Osteoblast (primary cell): ENCODE measurements around the gene HHAT. TPM values are rescaled to one million over a fixed set of nuclear protein-coding genes. Genes with fewer than 3 reads are reported as not detected.

Experiments used
- DNase-seq: peaks from one replicate; pipeline ENCODE4 v3.0.0; 2011; ENCODE audit warnings: low spot score, mixed read lengths; ENCODE audit not compliant: insufficient read length; ENCODE audit errors: missing footprints
- H2AFZ ChIP-seq: 2 replicates; pipeline ENCODE4 v1.6.0; 2011; ENCODE audit warnings: mild to moderate bottlenecking, low read length
- H3K27ac ChIP-seq: 2 replicates; pipeline ENCODE4 v1.5.1; 2011; ENCODE audit warnings: mild to moderate bottlenecking, low read depth, low read length, moderate library complexity
- H3K27me3 ChIP-seq: 2 replicates; pipeline ENCODE4 v1.6.0; 2012; ENCODE audit warnings: mild to moderate bottlenecking, control low read depth, inconsistent platforms, low read length, moderate library complexity; ENCODE audit not compliant: insufficient read depth
- H3K36me3 ChIP-seq: 2 replicates; pipeline ENCODE4 v1.5.1; 2011; ENCODE audit warnings: mild to moderate bottlenecking, low read length, control low read depth, moderate library complexity; ENCODE audit not compliant: insufficient read depth
- H3K4me1 ChIP-seq: 2 replicates; pipeline ENCODE4 v1.5.1; 2011; ENCODE audit warnings: mild to moderate bottlenecking, low read length, control low read depth, moderate library complexity; ENCODE audit not compliant: insufficient read depth
- H3K4me2 ChIP-seq: 2 replicates; pipeline ENCODE4 v1.6.0; 2011; ENCODE audit warnings: mild to moderate bottlenecking, low read length; ENCODE audit not compliant: insufficient read depth
- H3K4me3 ChIP-seq: fragments of 200-600 bp; sonication (generic); 3 replicates; pipeline ENCODE4 v1.5.1; 2012; ENCODE audit warnings: mild to moderate bottlenecking, low read length, inconsistent platforms; ENCODE audit not compliant: insufficient read depth
- H3K79me2 ChIP-seq: 2 replicates; pipeline ENCODE4 v1.6.0; 2012; ENCODE audit warnings: mild to moderate bottlenecking, low read length, control low read depth, inconsistent platforms; ENCODE audit not compliant: insufficient read depth
- H3K9me3 ChIP-seq: 2 replicates; pipeline ENCODE4 v1.5.1; 2011; ENCODE audit warnings: low read depth, low read length, control low read depth
- H4K20me1 ChIP-seq: 2 replicates; pipeline ENCODE4 v1.6.0; 2012; ENCODE audit warnings: mild to moderate bottlenecking, low read length, control low read depth; ENCODE audit not compliant: insufficient read depth
- CTCF ChIP-seq: IDR thresholded peaks from 2 replicates; pipeline ENCODE4 v1.5.1; 2011; ENCODE audit warnings: mild to moderate bottlenecking, low read depth, low read length, moderate library complexity; ENCODE audit errors: extremely low read depth
- total RNA-seq: library from RNA; depleted of rRNA; stranded (reverse); fragments of >200 nt; gene quantifications from 2 replicates; pipeline ENCODE4 v1.2.3, GENCODE V29; 2012

HHAT gene
- total RNA-seq, 1 donor = 5.1 TPM

- H3K4me2 ChIP-seq = no peak overlapping the region
- H3K79me2 ChIP-seq = no peaks in the 10 kb centered on the region
- H3K4me1 ChIP-seq = no peaks in the 10 kb centered on the region
- H3K4me3 ChIP-seq = no peak overlapping the region
- TF ChIP-seq CTCF = no peak
- H3K27me3 ChIP-seq = no peaks in the 10 kb centered on the region
- H3K27ac ChIP-seq = no peak overlapping the region
- DNase-seq = no peak
- no peaks in the 10 kb centered on the region for H3K9me3 ChIP-seq
- H2AFZ ChIP-seq = no peak overlapping the region
- H3K36me3 ChIP-seq = no peaks in the 10 kb centered on the region
- H4K20me1 ChIP-seq = no peaks in the 10 kb centered on the region
These were observed 288.6 kb downstream of the HHAT start for GRCh38 chr1:210617293-210617692.

DNA sequence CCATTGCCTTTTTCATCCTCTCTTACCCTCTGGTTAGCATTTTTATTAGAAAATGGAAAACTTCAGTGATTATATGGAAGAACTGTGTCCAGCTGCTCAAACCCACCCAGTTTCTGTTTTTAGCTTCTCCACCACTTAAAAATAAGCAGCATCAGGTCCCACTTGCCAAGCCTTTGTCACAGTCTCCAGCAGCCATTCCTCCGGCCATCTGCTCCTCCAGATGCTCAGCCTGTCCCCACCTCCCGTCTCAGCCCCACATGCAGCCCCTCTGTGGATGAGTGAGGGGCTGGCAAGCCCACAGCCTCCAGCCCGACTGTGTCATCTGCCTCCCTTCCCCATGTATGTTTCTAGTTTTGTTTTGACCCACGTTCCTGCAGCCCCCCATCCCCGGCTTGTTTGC is 289.7 kb downstream of the HHAT start:
- H2AFZ ChIP-seq = no peak overlapping the region
- H3K36me3 ChIP-seq = no peaks in the 10 kb centered on the region
- H3K4me3 ChIP-seq = no peak overlapping the region
- H3K4me1 ChIP-seq = no peaks in the 10 kb centered on the region
- H3K9me3 ChIP-seq = no peaks in the 10 kb centered on the region
- TF ChIP-seq CTCF = no peak
- H3K27me3 ChIP-seq = no peaks in the 10 kb centered on the region
- no peak for DNase-seq
- no peaks in the 10 kb centered on the region for H3K79me2 ChIP-seq
- no peaks in the 10 kb centered on the region for H4K20me1 ChIP-seq
- H3K4me2 ChIP-seq = no peak overlapping the region
- H3K27ac ChIP-seq = no peak overlapping the region

DNA sequence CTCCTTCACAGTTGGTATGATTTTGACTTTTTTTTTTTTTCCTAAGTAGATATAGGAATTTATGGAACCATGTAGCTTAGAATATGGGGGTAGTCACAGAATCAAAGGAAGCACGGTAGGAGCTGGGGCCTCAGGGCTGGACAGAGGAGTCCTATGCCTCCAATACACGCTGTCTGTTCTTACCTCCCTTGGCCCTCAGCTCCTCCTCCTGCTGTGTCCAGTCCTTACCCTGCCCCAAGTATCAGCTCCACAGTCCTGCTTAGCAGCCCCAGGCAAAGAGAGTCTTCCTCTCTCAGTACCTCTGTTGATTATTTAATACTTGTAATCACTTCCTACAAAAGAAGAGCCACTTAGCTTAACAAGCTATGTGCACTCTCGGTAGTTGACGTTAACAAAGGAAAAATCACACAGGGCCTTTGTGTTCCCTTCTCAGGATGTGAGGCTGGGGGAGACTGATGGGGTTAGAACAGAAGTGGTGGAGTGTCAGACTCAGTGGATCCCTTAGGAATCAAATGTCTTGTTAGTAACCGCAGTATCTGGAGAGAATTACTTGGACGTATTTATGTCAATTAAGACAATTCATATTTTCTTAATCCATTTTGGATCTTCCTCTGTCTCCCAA is 292.3 kb downstream of the HHAT start:
- Histone ChIP-seq H2AFZ (no peak overlapping the region), H3K36me3 (no peaks in the 10 kb centered on the region), H3K79me2 (no peaks in the 10 kb centered on the region), H3K4me2 (no peak overlapping the region), H3K27me3 (no peaks in the 10 kb centered on the region), H3K4me1 (peaks cover 3% of the 10 kb centered on the region), H4K20me1 (no peaks in the 10 kb centered on the region), H3K4me3 (no peak overlapping the region), H3K27ac (no peak overlapping the region), H3K9me3 (no peaks in the 10 kb centered on the region)
- no peak for TF ChIP-seq CTCF
- DNase-seq = no peak

- Histone ChIP-seq H3K4me2 (no peak overlapping the region), H3K36me3 (no peaks in the 10 kb centered on the region), H3K4me1 (peaks cover 9% of the 10 kb centered on the region), H3K79me2 (no peaks in the 10 kb centered on the region), H4K20me1 (no peaks in the 10 kb centered on the region), H3K9me3 (no peaks in the 10 kb centered on the region), H3K4me3 (no peak overlapping the region), H2AFZ (no peak overlapping the region), H3K27ac (no peak overlapping the region), H3K27me3 (no peaks in the 10 kb centered on the region)
- TF ChIP-seq CTCF = no peak
- no peak for DNase-seq
These were observed 293.0 kb downstream of the HHAT start for GRCh38 chr1:210621712-210622111.
